GM19193 (cell line): ENCODE results near the gene MTA1.

Experiments
- POLR2A ChIP-seq: IDR thresholded peaks from 4 replicates; pipeline ENCODE4 v1.6.1; 2011; ENCODE audit not compliant: insufficient read depth, insufficient read length; ENCODE audit errors: extremely low read depth

The MTA1 gene

GRCh38 chr14:105419195-105420091 lies at the start of gene MTA1:
MTA1 (plus strand) TSS chr14:105419827; CDS start chr14:105420036, 209 bp downstream.
- TF ChIP-seq POLR2A = no peak

GRCh38 chr14:105374389-105374788 lies 45.2 kb upstream of the MTA1 start:
- no peak for TF ChIP-seq POLR2A

- no peak for TF ChIP-seq POLR2A
These were observed 44.0 kb upstream of the MTA1 start for GRCh38 chr14:105375635-105376057.

- TF ChIP-seq POLR2A = no peak
These were observed 42.8 kb upstream of the MTA1 start for GRCh38 chr14:105376521-105377440.

- TF ChIP-seq POLR2A = no peak
These were observed 42.0 kb upstream of the MTA1 start for GRCh38 chr14:105377555-105378182.

GRCh38 chr14:105378199-105378598 lies 41.4 kb upstream of the MTA1 start:
- no peak for TF ChIP-seq POLR2A

GRCh38 chr14:105378873-105379685 lies 40.5 kb upstream of the MTA1 start:
- TF ChIP-seq POLR2A = no peak

GRCh38 chr14:105379946-105380345 lies 39.7 kb upstream of the MTA1 start:
- TF ChIP-seq POLR2A = no peak

GRCh38 chr14:105380756-105381155 lies 38.9 kb upstream of the MTA1 start:
- TF ChIP-seq POLR2A = no peak

GRCh38 chr14:105381446-105382342 lies 37.9 kb upstream of the MTA1 start:
- no peak for TF ChIP-seq POLR2A

GRCh38 chr14:105382343-105383082 lies 37.1 kb upstream of the MTA1 start:
- TF ChIP-seq POLR2A = no peak

- TF ChIP-seq POLR2A = no peak
These were observed 36.4 kb upstream of the MTA1 start for GRCh38 chr14:105383083-105383730.

GRCh38 chr14:105384041-105384557 lies 35.5 kb upstream of the MTA1 start:
- no peak for TF ChIP-seq POLR2A
